Kidney glomerular epithelial cell (primary cell): Measurements from ENCODE around the gene R3HDM4.

Experiments used
- DNase-seq: peaks from one replicate; lab custom pipeline; 2025; lab: John Stamatoyannopoulos, UW

Gene R3HDM4

DNA sequence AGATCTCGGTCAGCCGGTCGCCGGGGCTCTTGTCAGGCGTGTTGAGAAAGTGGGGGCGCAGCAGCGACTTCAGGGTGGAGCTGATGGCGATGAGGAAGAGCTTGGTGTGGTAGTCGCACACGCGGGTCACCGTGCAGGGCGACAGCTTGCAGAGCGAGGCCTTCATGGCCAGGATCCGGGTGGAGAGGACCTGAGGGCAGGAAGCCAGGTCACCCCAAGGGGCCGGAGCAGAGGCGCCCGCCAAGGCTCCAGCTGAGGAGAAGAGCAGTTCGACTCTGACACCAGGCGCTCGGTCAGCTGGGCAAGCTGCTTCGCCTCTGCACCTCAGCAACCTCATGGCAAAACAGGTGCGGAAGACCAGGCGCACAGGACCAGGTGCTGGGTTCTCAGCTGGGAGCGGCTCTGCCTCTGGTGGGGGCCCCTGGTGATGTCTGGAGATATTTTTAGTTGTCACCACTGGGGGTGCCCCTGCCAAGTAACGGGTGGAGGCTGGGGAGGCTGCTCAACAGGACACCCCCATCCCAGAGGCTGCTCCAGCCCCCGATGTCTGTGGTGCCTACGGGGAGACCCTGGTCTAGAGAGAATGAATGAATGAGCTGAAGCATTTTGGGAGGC is 37.6 kb downstream of the R3HDM4 start:
- no peak for DNase-seq

DNA sequence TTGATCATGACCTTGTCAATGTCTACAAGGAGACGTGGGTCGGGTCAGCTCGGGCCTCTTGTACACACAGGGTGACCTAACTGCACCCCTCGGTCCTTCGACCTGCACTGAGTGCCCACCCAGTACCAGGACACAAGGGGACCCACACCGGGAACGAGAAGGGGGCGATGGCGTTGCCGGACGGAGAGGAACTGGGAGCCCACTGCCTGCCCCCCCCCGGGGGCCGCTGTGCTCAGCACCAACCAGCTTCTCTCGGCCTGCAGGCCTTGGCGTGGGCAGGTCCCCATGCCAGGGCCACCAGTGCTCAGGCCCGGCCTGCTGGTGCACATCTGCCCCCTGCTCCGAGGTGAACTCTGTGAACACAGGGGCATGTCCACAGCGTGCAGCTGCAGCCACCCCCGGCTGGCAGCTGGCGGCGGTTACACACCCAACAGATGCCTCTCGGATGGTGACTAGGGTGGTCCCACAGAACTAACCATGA is 39.4 kb downstream of the R3HDM4 start:
- DNase-seq: no peak

DNA sequence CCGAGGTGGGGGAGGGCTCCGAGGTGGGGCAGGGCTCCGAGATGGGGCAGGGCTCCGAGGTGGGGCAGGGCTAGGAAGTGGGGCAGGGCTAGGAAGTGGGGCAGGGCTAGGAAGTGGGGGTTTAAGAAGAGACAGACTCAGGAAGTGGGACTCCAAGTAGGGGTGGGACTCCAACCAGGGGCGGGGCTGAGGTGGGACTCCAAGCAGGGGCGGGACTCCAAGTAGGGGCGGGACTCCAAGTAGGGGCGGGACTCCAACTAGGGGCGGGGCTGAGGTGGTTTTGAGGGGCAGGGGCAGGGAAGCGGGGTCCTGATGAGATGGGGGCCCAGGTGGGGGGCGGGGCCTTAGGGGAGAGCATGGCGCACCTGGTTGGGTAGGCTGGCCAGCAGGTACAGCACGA is 39.9 kb downstream of the R3HDM4 start:
- no peak for DNase-seq

DNA sequence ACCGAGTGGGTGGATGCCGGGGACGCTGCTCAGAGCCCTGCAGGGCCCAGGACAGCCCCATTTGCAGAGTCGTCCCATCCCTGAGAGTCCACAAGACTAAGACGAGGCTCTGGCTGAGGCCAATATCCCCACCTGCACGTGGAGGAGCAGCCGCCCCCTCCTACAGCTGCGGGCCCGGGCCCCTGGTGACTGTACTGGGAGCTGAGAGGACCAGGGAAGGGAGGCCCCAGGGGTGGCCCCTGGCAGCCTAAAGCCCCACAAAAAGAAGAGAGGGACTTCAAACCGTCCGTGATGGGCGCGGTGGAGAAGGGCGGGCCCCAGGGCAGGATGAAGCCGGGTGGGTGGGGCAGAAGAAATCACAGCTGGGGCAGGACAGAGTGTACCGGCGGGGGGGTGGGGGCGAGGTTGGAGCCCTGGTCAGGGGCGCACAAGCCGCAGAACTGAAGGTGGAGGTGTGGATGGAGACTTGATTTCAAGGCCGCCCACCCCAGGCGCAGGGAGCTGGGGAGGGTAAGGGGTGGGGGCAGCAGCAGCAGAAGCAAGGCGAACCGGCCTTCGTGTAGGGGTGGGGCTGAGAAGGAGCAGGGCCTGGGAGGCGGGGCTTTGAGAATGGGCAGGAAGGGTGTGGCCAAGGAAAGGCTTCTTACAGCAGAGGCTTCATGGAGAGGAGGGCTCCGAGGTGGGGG is 40.6 kb downstream of the R3HDM4 start:
- no peak for DNase-seq

DNA sequence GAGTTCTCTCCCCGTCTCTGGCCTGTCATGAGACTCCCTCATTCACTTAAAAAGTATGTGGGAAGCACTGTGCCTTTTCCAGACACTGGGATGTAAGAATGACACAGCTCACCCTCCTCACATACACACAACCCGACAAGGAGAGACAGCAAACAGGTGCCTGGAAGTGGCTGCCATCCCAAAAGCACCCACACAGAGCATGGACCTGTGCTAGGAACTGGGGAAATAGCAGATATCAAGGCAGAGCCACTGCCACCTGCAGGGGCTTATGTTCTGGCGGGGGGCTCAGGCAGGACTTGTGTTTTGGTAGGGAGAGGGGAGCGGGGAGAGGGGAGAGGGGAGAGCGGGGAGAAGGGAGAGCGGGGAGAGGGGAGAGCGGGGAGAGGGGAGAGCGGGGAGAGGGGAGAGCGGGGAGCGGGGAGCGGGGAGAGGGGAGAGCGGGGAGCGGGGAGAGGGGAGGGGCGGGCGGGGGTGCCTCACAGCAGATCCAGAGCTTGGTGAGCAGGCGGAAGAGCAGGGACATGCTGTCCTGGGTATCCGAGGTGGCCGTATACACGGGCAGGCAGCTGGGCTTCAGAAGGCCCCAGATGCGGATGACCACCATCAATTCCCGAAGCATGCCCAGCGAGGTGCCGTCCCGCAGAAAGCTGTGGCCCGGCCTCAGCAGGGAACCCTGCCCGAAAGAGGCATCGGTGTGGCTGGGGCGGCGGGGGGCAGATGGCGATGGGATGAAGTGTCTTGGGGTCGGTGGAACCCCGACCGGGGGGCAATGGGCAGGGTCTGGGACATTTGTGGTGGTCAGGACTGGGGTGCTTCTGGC is 41.4 kb downstream of the R3HDM4 start:
- no peak for DNase-seq

DNA sequence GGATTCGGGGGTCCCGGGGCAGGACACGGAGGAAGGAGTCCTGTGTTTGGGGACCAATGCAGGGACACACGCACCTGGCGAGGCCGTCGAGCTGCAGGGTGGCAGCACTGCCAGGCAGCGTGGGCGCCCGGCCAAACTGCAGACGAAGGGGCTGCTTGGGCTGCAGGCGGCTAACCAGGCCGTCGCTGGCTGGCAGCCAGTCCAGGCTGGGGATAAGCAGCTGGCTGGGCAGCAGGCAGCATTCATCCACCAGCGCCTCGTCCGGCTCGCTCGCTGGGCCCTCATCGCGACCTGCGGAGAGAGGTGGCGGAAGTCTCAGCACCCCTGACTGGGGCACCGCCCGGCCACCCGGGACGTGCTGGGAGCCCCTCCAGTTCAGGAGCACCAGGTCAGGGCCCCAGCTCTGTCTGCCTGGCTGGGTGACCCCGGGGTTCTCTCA is 42.0 kb downstream of the R3HDM4 start:
- DNase-seq: no peak

DNA sequence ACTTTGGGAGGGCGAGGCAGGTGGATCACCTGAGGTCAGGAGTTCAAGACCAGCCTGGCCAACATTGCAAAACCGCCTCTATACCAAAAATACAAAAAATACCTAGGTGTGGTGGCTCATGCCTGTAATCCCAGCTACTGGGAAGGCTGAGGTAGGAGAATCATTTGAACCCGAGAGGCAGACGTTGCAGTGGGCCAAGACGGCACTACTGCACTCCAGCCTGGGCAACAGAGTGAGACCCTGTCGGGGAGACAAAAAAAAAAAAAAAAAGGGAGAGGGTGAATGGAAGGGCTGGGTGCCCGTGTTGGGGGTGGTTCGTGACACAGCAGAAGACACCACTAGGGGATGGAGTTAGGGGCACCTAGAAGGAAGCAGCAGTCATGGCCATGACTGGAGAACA is 42.7 kb downstream of the R3HDM4 start:
- DNase-seq: no peak

DNA sequence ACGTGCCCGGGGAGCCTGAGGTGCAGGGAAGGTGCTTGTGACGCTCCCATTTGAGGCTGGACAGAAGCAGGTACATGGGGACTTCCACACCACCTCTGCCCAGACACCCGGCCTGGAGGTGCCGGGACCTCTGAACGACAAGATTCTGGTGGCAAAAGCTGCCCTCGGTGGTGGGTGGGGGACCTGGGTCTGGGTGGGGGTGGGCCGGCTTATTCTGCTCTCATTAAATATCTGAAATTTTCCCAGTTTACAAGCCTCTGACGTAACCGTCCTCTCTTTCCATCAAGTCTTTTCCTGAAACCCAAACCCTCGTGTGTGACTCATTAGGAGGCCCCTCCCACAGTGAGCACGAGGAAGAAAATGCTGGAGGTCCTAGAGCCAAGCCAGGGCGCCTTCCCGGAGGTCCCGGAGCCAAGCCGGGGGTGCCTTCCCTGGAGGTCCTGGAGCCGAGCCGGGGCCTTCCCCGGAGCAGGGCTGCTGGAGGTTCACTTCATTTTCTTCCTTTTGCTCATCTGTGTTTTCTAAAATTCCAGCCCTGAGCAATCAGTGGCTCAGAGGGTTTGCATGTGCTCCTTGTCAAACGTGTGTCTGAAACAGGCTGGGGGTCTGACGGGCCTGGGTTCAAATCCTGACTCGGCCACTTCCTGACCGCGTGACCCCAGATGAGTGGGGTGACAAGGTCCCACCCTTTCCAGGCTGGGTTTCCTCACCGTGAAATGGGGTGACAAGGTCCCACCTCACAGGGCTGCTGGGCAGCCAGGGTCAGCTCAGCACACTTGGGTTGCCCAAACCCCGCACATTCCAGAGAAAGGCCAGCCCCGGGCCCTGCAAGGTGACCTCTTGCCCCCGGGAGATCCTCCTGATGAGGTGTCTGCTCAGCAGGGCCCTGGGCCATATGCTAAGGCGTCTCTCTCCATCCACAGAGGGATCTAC is 43.5 kb downstream of the R3HDM4 start:
- DNase-seq: no peak

DNA sequence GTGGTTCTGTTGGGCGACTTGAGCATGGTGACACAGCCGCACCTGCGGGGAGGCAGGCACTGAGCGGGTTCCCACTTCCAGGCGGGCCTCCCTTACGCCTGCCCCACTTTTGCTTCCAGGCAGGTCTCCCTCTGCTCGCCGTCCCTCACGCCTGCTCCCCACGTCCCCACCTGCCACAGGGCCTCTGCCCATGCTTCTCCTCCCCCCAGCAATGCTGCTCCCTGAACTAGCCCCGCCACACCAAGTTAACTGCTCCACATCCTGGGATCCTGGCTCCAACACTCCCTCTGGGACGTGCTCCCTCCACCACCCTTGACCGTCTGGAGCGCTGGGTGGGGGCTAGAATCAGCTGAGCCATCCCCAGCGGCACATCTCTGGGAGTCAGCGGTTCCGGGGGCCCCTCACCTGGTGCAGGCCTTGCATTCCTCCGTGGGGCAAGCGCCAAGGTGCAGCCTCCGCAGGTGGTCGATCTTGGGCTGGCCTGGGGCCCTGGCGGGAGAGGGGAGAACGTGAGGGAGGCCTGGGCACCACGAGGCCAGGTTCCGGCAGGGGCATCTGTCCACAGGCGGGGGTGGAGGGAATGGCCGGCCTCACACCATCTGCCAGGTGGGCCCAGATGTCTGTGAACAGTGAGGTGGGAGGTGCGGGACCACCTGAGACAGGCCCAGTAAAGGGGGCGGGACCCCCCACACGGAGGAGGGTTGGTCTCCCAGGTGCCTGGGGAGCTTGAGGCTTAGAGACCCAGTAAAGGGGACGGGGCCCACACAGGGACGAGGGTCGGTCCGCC is 44.4 kb downstream of the R3HDM4 start:
- DNase-seq: no peak

DNA sequence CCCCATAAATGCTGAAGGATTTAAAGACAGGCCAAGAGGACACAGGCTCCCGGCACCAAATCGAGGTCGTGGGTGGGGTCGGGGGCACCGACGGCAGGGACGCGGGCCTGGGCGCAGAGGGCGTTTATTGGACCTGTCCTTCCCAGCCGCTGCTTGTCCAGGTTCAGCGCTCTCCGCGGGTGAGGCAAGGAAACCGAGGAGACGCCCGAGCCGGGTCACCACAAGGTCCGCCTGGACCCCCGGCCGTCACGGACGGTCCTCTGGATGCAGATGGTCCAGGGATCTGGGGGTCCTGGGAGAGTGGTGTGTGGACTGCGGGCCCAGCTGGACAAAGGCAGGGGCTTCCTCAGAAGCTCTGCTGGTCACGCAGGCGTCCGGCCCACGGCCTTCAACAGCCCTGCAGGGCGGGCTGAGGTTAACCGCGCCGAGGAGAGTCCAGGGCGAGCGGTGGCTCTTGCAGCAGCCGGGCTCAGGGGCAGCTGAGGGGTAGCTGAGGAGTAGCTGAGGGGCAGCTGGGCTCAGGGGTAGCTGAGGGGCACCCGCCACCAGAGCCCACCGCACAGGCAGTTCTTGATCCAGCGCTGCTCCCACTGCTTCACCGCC is 45.1 kb downstream of the R3HDM4 start:
- DNase-seq: no peak

DNA sequence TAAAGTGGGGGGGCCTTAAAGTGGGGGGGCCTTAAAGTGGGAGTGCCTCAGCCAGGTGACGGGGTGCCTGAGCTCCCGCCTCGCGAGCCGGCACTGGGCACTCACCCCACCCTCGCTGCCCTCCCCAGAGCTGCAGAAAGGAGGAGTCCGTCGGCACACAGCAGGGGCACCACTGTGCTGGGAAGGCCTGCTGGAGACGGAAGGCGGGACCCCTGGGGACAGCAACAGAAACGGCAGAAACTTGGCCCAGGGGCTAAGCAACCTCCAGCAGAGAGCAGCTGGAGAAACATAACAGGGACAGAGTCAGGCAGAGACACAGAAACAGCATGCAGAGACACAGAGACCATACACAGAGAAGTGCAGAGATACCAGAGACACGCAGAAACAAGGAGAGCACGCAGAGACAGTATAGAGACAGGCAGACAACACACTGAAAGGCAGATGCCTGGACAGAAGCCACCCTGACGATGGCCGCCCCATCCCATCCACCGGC is 45.7 kb downstream of the R3HDM4 start:
- DNase-seq: no peak

DNA sequence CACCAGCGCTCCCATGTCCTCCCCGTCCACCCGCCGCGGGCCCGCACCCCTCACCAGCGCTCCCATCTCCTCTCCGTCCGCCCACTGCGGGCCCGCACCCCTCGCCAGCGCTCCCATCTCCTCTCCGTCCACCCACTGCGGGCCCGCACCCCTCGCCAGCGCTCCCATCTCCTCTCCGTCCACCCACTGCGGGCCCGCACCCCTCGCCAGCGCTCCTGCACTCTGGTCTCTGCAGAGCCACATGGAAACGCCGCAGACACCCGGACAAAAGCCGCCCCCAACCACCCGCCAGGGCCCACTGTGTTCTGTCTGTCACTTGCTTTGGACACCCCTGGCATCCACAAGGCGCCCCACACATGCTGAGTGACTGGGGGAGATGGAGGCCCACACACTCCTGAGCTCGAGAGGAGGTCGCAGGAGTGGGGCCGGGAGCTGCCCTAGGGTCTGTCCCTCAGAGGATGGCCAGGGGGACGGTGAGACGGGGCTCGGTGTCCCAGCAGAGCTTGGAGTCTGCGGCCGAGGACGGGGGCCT is 46.2 kb downstream of the R3HDM4 start:
- DNase-seq: no peak

DNA sequence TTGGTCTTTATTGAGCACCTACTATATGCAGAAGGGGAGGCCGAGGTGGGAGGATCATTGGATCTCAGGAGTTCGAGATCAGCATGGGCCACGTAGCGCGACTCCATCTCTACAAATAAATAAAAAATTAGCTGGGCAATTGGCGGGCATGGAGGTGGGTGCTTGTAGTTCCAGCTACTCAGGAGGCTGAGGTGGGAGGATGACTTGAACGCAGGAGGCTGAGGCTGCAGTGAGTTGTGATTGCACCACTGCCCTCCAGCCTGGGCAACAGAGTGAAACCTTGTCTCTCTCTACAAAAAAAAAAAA is 49.8 kb downstream of the R3HDM4 start:
- DNase-seq: no peak

DNA sequence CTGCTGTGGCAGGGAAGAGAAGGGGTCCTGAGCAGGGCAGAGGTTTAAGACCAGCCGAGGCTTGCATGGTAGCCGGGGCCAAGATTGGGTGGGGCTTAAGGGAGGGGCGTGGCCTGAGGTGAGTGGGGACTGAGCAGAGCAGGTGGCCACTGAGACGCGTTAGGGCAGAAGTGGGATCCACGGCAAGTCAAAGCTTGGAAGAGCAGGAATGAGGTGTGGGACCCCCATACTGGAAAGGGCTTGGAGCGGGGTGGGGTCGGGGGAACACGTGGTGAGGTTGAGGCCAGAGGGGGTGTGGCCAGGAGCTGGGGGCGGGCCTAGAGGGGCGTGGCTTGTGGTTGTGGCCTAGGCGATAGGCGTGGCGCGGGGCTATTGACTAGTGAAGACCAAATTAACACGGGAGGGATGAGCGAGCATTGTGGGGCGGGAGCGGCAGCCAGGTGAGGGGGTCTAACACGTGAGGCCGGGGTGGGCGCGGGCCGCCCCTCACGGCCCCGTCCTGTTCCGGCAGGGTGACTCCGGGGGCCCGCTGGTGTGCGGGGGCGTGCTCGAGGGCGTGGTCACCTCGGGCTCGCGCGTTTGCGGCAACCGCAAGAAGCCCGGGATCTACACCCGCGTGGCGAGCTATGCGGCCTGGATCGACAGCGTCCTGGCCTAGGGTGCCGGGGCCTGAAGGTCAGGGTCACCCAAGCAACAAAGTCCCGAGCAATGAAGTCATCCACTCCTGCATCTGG is 50.3 kb downstream of the R3HDM4 start:
- no peak for DNase-seq

DNA sequence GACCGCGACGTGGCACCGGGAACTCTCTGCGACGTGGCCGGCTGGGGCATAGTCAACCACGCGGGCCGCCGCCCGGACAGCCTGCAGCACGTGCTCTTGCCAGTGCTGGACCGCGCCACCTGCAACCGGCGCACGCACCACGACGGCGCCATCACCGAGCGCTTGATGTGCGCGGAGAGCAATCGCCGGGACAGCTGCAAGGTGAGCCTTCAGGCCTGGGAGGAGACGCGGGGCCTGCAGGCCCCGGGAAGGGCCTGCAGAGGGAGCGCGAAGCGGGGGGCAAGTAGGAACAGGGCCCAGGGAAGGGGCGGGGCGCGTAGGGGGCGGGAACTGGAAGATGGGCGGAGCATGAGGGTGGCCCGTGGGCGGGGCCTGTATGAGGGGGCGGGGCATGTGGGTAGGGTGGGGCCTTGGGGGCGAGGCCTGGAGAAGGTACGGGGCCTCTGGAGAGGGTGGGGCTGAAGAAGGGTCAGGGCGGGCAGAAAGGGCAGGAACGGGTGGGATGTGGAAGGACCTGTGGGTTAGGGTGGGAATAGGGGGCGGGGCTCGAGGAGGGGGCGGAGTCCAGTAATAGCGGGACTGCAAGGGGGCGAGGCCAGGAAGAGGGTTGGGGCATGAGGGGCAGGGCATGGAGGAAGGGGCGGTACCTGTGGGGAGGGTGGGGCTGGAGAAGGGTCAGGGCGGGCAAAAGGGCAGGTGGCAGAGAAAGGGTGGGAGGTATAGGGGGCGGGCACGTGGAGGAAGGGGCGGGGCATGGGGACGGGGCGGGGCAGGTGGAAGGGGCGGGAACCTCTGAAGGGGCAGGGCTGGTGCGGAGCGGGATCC is 51.1 kb downstream of the R3HDM4 start:
- DNase-seq: no peak

DNA sequence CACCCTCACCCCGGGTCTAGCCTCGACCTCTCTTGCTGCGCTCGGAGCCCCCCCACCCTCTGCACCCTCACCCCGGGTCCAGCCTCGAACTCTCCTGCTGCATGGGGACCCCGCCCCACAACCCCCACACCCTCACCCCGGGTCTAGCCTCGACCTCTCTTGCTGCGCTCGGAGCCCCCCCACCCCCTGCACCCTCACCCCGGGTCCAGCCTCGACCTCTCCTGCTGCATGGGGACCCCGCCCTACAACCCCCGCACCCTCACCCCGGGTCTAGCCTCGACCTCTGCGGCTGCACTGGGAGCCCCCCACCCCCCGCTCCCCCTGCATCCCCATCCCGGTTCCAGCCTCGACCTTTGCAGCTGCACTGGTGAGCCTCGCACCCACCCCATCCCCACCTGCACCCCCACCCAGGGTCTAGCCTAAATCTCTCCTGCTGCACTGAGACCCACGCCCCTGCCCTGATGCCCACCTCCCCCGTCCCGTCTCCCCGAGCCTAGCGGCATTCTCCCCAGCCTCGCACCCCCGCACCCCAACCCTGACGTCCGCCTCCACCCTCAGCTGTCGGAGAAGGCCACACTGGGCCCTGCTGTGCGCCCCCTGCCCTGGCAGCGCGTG is 51.8 kb downstream of the R3HDM4 start:
- DNase-seq: no peak

DNA sequence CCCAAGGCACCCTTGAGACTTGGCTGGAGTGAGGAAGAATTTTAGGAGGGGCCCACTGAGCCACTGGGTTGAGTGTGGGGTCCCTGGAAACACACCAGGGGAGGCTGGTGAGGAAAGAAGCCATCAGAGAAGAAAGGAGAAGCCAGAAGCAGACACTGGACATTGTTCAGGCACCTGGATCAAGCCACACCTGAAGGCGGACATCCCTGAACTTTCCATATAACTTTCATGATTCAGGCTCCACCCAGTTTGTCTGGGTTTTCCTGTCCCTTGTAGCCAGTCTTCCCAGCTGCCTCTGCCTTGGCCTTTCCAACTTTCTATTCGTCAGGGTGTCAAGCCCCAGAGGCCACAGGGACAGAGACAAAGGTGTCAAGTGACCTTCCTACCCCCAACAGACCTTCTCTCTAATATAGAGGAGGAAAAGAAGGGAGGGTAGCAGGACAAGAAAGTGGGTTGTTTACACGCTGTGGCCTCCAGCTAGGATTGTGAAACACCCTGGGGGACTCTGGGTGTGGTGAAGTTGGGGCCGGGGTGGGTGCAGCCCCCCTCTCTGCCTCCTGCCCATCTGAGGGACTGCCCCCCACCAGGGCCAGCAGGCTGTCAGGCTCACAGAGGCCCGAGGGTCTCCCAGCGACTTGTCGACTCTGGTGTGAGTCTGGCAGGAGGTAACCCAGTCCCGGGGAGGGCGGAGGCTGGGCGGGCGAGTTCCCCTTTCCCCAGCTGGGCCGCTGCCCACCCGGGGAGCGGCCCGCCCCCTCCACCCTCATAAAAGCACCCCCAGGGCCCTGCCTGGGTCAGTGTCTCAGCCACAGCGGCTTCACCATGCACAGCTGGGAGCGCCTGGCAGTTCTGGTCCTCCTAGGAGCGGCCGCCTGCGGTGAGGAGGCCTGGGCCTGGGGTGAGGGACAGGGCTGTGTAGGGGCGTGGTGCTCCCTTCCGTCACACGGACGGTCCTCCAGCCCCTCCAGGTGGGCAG is 53.9 kb downstream of the R3HDM4 start, which contains the start of gene CFD:
Gene CFD, plus strand, starts transcription at position 797 of the 976 bp plus-strand sequence. Its CDS starts 26 bp downstream, at position 823.
- DNase-seq: no peak
